HG02588 (cell line): Measurements from ENCODE around the gene PTPRU.

Experiments used
- ATAC-seq: cut with Tn5 transposase; IDR thresholded peaks from one replicate; pipeline ENCODE4 v1.9.1; 2021; ENCODE audit warnings: mild to moderate bottlenecking, moderate library complexity; ENCODE audit not compliant: unreplicated experiment

Gene PTPRU

DNA sequence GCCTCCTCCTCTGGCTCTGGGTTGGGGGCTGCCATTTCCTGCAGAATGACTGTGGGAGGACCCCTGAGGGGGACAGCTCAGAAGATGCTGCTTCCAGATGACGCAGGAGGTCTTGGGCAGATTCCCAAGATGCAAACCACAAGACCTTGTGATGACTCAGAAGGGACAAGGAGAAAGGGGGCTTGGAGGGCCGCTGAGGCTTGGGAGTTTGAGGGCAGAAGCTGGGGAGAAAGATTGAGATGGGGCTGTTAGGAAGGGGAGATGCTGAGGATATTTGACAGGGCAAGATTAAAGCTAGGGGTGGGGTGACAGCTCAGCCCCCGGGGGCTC is 7.5 kb downstream of the PTPRU start:
- no peak for ATAC-seq

GRCh38 chr1:29245261-29245660 is 8.9 kb downstream of the PTPRU start:
- no peak for ATAC-seq

- ATAC-seq: no peak
These were observed 9.6 kb downstream of the PTPRU start for GRCh38 chr1:29245876-29246275.

GRCh38 chr1:29247044-29247443 is 10.7 kb downstream of the PTPRU start:
- no peak for ATAC-seq

GRCh38 chr1:29247571-29248273 is 11.4 kb downstream of the PTPRU start:
- ATAC-seq: no peak

- no peak for ATAC-seq
These were observed 12.1 kb downstream of the PTPRU start for GRCh38 chr1:29248409-29248808.

GRCh38 chr1:29249170-29249691 is 12.9 kb downstream of the PTPRU start:
- ATAC-seq: no peak

DNA sequence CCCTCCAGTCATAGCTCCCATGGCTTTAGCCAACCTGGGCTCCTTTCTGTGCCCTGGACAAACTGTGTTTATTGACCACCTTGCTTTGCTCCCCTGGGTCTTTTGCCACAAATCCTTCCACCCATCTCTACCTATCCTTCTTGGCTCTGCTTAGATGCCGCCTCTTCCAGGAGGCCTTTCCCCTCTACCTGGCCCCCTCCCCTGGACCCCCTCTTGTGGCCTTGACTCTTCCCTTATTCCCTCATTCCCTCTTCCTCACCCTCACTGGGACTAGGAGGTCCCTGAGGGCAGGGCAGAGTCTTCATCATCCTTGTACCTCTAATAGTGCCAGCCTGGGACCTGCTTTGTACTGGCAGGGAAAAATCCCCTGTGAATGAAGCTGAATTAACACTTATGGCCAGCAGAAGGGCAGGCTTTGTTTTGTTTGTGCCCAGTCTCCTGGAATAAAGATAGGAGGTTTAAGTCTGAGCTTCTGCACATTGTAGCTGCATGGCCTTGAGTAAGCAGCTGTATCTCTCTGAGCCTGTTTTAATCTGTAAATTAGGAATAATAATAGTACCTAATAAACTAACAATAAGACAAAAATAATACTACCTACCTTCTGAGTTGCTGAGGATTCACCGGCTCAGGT is 13.7 kb downstream of the PTPRU start:
- ATAC-seq: no peak

DNA sequence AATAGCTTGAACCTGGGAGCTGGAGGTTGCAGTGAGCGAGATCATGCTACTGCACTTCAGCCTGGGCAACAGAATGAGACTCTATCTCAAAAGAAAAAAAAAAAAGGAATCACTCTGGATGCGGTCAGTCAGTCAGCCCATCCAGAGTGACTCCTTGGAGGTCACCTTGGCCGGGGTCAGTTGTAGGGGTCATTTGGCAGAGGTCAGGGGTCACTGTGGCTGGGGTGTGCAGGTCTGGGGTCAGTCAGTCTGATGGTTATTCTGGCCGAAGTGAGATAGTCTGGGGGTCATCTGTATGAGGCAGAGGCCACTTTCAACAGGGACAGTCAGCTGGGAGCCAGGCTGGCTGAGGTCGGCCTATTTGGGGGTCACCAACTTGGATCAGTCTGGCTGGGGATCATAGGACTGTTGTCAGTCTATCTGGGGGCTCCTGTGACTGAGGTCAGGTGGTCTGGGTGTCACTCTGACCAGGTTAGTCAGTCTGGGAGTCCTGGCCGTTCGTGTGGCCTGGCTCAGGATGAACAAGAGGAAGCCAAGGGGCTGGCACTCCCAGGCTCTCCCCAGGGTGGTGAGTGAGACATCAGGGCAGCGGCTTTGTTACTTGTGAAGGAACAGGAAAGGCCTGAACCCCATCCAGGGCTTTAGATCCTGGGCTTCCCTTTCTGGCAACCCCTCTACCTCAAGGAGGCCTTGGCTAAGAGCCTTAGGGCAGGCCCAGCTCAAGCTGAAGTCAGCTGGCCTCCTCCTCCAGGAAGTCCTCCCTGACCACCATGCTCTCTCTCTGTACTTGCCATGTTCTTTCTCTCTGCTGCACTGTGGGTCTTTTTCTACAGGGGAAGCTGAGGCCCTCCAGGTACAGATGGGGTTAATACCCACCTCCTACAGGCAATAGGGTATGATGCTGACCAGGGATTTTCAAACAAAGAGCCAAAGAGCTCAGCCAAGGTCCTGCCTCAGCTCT is 15.1 kb downstream of the PTPRU start:
- ATAC-seq: no peak

DNA sequence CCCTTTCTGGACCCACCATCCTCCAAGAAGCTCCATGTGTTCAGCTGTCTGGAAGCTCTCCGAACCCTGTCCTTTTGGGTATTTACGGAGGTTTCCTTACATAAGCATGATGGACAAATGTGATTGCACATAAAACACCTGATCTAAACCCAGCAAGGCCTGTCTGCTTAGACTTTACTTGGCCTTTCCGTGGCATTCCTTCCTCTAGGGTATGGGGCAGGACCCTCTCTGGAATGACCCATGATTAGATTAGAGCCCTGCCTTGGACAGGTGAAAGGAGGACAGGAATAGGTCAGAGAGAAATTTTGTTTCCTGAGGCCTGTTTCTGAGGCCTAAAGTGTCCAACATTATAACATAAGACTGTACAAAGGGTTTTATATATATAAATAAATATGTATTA is 16.9 kb downstream of the PTPRU start:
- no peak for ATAC-seq

- ATAC-seq: no peak
These were observed 18.0 kb downstream of the PTPRU start for GRCh38 chr1:29254346-29254745.

GRCh38 chr1:29255134-29255666 is 18.9 kb downstream of the PTPRU start:
- ATAC-seq: no peak

- no peak for ATAC-seq
These were observed 20.1 kb downstream of the PTPRU start for GRCh38 chr1:29256394-29256793.

- no peak for ATAC-seq
These were observed 20.9 kb downstream of the PTPRU start for GRCh38 chr1:29256979-29257804.

DNA sequence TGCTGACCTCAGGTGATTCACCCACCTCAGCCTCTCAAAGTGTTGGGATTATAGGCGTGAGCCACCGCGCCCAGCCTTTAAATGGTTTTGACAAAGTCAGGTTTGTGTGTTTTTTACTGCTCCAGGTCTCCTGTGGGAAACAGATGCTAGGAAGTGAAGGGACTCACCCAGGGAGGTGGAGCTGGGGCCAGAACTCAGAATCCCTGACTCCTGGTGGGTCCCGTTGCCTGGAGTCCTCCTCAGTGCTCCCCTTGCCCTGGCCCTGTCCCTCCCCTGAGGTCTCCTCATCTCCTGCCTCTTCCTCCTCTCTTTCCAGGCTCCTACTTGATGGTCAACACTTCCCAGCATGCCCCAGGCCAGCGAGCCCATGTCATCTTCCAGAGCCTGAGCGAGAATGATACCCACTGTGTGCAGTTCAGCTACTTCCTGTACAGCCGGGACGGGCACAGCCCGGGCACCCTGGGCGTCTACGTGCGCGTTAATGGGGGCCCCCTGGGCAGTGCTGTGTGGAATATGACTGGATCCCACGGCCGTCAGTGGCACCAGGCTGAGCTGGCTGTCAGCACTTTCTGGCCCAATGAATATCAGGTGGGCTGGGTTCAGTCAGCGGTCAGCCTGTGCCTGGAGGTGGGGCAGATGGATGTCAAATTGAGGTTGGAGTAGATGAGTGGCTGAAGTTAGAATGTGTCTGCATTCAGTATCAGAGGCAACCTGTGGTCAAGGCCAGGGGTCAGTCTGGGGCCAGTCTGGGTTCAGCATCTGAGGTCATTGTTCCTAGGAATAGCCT is 22.1 kb downstream of the PTPRU start:
- ATAC-seq: no peak

GRCh38 chr1:29258976-29259801 is 22.9 kb downstream of the PTPRU start:
- no peak for ATAC-seq

DNA sequence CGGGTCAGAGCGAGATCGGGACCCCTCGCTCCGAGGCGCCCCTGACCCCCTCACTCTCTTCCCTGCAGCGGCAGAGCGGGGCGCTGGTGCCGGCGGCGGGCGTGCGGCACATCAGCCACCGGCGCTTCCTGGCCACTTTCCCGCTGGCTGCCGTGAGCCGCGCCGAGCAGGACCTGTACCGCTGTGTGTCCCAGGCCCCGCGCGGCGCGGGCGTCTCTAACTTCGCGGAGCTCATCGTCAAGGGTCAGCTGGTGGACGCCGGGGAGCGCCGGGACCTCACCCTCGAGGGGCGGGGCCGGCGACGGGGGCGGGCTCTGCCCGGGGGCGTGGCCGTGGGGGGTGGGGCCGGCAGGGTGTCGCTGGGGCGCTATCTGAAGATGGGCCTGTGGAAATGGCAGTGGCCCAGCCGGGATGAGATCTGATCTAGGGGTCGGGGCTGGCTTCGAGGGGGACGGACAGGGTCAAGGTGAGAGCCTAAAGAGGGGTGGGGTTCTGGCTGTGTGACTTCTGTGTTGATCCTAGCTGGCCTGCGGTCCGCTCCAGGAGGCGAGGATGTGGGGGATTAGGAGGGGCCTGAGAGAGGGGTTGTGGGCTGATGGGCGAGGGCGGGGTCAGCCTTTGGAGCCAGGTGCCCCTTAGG is 23.6 kb downstream of the PTPRU start:
- no peak for ATAC-seq

DNA sequence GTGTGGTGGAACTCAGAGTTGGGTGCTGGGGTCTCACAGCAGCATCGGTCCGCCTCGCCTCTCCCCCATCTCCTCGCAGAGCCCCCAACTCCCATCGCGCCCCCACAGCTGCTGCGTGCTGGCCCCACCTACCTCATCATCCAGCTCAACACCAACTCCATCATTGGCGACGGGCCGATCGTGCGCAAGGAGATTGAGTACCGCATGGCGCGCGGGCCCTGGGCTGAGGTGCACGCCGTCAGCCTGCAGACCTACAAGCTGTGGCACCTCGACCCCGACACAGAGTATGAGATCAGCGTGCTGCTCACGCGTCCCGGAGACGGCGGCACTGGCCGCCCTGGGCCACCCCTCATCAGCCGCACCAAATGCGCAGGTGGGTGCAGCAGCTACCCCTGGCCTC is 24.2 kb downstream of the PTPRU start:
- ATAC-seq: no peak
